Activated CD8-positive, alpha-beta memory T cell treated with anti-CD3 and anti-CD28 coated beads, Interleukin-2, amount 50 U/mL, for 1 hour (primary cell): ENCODE data around the gene MRS2.

Experiments
- DNase-seq: peaks from one replicate; pipeline ENCODE4 v3.0.0-alpha.2; 2020; ENCODE audit errors: extremely low read depth

Gene MRS2

GRCh38 chr6:24430086-24430485 is 27.4 kb downstream of the MRS2 start:
- no peak for DNase-seq

- no peak for DNase-seq
Measured at GRCh38 chr6:24431045-24431451, 28.3 kb downstream of the MRS2 start.

GRCh38 chr6:24432611-24433010 is 29.9 kb downstream of the MRS2 start:
- DNase-seq = no peak

DNA sequence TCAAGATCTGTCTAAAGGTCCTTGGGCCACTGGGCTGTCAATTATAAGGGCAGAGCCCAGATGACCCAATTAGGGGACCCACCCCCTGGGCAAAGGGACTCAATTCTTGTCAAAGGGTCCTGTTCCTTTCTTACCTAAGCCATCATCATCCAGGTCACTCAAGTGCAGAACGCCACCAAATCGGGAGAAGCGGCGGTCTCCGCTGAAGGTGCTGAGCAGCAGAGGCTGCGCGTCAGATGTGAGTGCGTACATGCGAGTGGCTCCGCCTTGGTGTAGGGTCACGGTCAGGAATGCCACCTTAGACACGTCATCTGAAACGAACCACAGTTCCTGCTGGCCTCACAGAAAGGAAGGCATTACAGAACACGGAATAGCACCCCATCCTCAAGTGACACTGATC is 34.2 kb downstream of the MRS2 start:
- no peak for DNase-seq

- DNase-seq = no peak
Measured at GRCh38 chr6:24439858-24440539, 37.3 kb downstream of the MRS2 start.

GRCh38 chr6:24440897-24441598 is 38.3 kb downstream of the MRS2 start:
- no peak for DNase-seq

DNA sequence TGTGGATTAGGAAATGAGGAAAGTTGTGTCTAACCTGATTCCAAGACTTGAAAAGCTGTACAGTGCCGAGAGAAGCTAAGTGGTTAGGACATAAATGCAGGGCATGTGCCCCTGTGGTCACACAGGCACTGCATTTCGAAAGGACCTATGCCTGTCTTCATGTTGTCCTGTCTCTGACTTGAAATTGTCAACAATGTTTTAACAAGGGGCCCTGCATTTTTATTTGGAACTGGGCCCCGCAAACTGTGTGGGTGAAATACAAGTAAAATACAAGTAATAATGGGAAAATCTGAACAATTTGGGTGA is 38.8 kb downstream of the MRS2 start:
- DNase-seq = no peak

DNA sequence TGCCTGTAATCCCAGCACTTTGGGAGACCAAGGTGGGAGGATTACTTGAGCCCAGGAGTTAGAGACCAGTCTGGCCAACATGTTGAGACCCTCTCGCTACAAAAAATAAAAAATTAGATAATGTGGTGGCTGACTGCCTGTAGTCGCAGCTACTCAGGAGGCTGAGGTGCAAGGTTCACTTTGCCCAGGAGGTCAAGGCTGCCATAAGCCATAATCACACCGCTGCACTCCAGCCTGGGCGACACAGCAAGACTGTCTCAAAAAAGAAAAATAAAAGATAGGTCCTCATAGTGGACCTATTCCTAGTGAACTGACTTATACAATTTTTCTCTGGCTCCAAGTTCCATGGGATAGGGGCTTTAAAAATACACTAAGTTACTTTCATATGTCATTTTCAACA is 41.9 kb downstream of the MRS2 start:
- DNase-seq = no peak

DNA sequence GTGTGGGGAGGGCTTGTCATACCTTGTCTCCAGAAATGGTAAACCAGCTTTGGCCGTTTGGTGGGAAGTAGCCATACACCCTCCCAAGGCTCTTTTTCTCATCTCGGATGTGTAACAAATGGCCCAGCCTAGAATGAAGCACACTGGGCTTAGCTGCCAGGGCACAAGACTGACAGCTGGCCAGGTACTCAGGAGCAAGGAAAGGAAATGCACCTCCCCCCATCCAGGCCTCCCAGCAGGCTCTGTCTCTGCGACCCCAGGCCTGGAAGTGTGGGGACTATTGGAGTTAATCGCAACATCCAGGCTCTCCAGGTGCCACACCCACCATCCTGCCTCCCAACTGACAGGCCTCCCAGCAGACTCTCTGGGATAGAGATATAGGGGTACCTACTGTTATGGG is 43.0 kb downstream of the MRS2 start:
- no peak for DNase-seq

GRCh38 chr6:24446670-24447069 is 43.9 kb downstream of the MRS2 start:
- no peak for DNase-seq

GRCh38 chr6:24448396-24448795 is 45.7 kb downstream of the MRS2 start:
- DNase-seq = no peak

GRCh38 chr6:24448828-24449525 is 46.2 kb downstream of the MRS2 start:
- DNase-seq = no peak

DNA sequence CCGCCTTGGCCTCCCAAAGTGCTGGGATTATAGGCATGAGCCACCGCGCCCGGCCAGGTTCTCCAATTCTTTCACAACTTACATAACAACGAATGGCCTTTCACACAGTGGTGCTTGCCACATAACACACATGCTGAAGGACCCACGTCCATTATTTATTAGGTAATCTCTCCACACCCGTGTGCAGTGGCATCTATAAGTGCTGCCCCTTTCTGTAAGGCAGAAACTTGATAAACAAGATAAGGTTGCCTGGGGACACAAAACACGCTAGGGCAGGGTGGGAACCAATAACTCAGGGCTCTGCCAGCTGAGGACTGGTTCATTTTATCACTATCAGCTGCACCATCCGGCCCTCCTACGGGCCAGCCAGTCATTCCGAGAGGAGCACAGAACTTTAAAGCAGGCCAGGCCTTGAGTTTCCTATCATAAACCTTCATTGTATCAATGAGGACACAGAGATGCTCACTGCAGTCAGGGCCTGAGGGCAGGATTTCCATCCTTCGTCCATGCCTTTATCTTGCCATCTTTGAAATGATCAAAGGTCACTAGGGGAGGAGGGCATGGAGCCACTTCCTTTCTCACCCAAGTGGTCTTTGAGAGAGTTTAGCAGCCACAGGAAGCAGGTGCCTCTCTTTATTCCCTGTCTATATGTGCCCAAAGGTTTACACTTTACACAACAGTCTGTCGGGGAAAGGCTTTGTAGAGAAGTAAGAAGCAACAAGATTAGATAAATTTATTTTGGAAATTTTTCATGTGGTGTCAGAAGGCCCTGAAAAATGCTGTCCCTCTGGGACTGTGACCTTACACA is 49.0 kb downstream of the MRS2 start:
- no peak for DNase-seq

GRCh38 chr6:24453921-24454320 is 51.2 kb downstream of the MRS2 start:
- DNase-seq = no peak

- no peak for DNase-seq
Measured at GRCh38 chr6:24454452-24454851, 51.7 kb downstream of the MRS2 start.

- no peak for DNase-seq
Measured at GRCh38 chr6:24455061-24455460, 52.3 kb downstream of the MRS2 start.

DNA sequence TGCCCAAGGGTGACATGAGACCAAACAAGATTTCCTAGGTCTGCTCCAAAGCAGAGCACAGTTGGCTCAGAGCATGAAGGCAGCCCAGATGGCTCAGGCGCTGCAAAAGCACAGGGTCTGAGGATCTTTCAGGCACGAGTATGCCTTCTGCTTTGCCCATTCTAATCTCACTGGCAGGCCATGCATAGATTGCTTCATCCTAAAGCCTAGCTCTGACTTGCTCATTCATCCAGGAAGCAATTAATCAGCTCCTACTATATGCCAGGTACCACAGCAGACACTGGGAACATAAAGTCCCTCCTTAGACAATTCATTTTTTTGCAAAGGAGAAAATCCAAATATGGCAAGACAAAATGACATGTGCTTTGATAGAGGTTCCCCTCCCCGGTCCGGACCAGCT is 55.4 kb downstream of the MRS2 start:
- DNase-seq = no peak

DNA sequence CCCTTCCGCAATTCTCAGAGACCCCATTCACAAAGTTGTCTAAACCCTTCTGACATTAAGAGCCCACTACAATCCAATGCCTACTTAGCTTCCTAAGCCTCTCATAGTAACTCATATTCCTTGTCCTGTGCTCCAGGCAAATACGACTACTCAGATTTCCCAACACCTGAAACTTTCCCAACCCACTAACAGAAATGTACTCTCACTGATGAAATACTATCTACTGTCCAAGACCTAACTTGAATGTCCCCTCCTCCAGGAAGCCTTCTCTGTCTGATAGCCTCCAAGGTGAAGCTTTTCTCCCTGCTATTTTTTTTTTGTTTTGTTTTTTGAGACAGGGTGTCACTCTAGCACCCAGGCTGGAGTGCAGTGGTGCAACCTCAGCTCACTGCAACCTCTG is 56.2 kb downstream of the MRS2 start:
- DNase-seq = no peak

GRCh38 chr6:24460966-24461365 is 58.2 kb downstream of the MRS2 start:
- DNase-seq = no peak

DNA sequence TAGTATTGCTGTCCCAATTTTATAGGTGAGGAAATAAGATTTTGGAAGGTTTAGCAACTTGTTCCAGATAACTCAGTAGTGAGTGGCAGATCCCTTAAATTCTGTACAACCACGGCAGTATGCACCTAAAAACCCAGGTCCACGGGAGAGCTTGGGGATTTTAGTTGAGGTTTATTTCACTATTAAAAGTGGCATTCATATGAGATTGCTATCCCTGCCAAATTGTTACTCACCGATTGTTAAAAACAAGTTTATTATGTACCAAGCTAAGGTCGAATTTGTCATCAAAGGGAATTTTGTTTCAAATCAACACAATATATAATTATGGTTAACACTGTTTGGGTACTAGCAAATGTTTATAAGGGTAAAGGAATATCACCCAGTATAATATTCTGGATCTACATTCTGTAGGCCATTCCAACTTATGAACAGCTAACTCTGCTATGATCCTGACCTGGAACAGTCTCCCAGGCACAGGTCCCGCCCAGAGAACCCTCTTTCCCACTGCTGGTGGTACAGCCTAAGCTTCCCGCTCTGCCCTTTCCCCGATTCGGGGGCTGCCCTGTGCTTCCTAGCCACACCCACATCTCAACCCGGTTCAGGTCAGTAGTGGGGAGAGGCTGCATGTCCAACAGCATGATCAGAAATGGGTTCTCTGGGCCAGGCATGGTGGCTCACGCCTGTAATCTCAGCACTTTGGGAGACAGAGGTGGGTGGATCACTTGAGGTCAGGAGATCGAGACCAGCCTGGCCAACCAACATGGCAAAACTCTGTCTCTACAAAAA is 61.7 kb downstream of the MRS2 start:
- no peak for DNase-seq

DNA sequence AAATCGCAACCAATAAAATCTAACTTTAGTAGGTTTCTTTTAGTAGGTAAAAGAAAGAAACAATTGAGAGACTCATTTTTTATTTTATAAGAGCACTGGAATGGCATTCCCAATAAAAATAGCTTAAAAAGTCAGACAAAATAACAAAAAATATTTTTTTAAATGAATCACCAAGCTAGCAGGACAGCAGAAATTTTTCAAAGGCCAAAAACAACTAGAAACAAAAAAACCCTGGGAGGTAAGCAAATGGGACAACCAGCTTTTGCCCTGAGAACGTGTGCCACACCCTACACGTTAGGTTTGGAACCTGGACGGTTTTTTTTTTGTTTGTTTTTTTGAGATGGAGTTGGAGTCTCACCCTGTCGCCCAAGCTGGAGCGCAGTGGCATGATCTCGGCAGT is 67.1 kb downstream of the MRS2 start:
- no peak for DNase-seq

DNA sequence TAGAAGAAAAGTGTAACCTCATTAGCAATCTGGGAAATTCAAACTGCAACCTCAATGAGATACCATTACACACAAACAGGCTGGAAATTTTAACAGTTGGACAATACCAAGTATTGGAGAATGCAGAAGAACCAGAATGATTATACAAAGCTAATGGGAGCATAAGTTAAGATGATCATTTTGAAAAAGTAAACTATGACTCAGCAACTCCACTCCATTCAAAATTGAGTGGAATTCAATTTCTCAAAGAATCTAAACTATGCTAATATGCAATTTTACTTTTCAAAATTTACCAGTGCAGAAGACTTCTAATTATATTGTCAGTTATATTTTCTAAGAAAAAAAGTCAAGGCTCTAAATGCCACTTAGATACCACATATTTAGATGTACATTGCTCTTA is 69.4 kb downstream of the MRS2 start:
- no peak for DNase-seq
